PC-3 (cell line): Measurements from ENCODE around the gene ZNF687. TPM values are rescaled to one million over a fixed set of nuclear protein-coding genes. Genes with fewer than 3 reads are reported as not detected.

ENCODE experiments used
- ATAC-seq: fragments of 200-7000 bp; cut with Tn5 transposase; 2 replicates; pipeline ENCODE4 v1.9.1; 2020; ENCODE audit warnings: mild to moderate bottlenecking, moderate library complexity
- BruUV-seq: library from RNA; stranded (reverse); fragments of 400-500 nt; replicated peaks from 2 replicates; lab custom pipeline; 2021; lab: Mats Ljungman, UMichigan
- CTCF ChIA-PET: fragments of 300-600 bp; sonication (Branson Sonifier 250); formaldehyde crosslinking; loops from one replicate; lab custom pipeline; 2022; ENCODE audit warnings: antibody characterized with exemption; lab: Charles Lee
- POLR2A ChIA-PET: fragments of 300-600 bp; sonication (Branson Sonifier 250); formaldehyde crosslinking; loops from one replicate; lab custom pipeline; 2022; ENCODE audit warnings: antibody characterized with exemption; ENCODE audit not compliant: unreplicated experiment; lab: Charles Lee
- DNase-seq: peaks from one replicate; pipeline ENCODE4 v3.0.0-alpha.2; 2015
- H2AFZ ChIP-seq: fragments of 300-600 bp; sonication (generic); 2 replicates; pipeline ENCODE4 v1.6.0; 2016; ENCODE audit warnings: antibody characterized with exemption, low read length
- H3F3A ChIP-seq: fragments of 300-600 bp; sonication (generic); one replicate; pipeline ENCODE4 v1.6.0; 2017; ENCODE audit warnings: antibody characterized with exemption, low read length, control low read depth, mild to moderate bottlenecking; ENCODE audit not compliant: unreplicated experiment
- H3K27ac ChIP-seq: fragments of 300-600 bp; sonication (generic); 2 replicates; pipeline ENCODE4 v1.5.1; 2016; ENCODE audit warnings: mild to moderate bottlenecking, low read length
- H3K27me3 ChIP-seq: fragments of 300-600 bp; sonication (generic); 2 replicates; pipeline ENCODE4 v1.6.1; 2016; ENCODE audit warnings: low read length, mixed read lengths
- H3K36me3 ChIP-seq: fragments of 300-600 bp; sonication (generic); 2 replicates; pipeline ENCODE4 v1.6.1; 2016; ENCODE audit warnings: low read depth, mixed run types, low read length, mixed read lengths
- H3K4me1 ChIP-seq: fragments of 300-600 bp; sonication (generic); 2 replicates; pipeline ENCODE4 v1.5.1; 2016; ENCODE audit warnings: low read length; ENCODE audit not compliant: insufficient read depth
- H3K4me2 ChIP-seq: fragments of 300-600 bp; sonication (generic); 2 replicates; pipeline ENCODE4 v1.6.0; 2016; ENCODE audit warnings: low read length
- H3K4me3 ChIP-seq: fragments of 300-600 bp; sonication (generic); 2 replicates; pipeline ENCODE4 v1.5.1; 2016; ENCODE audit warnings: mild to moderate bottlenecking, low read length, mixed read lengths
- H3K79me2 ChIP-seq: fragments of 300-600 bp; sonication (generic); 2 replicates; pipeline ENCODE4 v1.6.1; 2017; ENCODE audit warnings: low read length, mixed read lengths
- H3K9ac ChIP-seq: fragments of 300-600 bp; sonication (generic); 2 replicates; pipeline ENCODE4 v1.6.0; 2016; ENCODE audit warnings: mild to moderate bottlenecking, low read length
- H3K9me2 ChIP-seq: fragments of 300-600 bp; sonication (generic); replicated peaks from 2 replicates; pipeline ENCODE4 v1.6.1; 2016; ENCODE audit warnings: mixed run types, low read length, mixed read lengths
- H3K9me3 ChIP-seq: fragments of 300-600 bp; sonication (generic); 2 replicates; pipeline ENCODE4 v1.6.1; 2016; ENCODE audit warnings: low read length, mixed read lengths
- H4K20me1 ChIP-seq: fragments of 300-600 bp; sonication (generic); 2 replicates; pipeline ENCODE4 v1.6.1; 2016; ENCODE audit warnings: low read length, mixed read lengths
- CTCF ChIP-seq: fragments of 300-600 bp; sonication (generic); conservative IDR thresholded peaks from 2 replicates; pipeline ENCODE4 v1.5.1; 2017; ENCODE audit warnings: antibody characterized with exemption, low read depth, mild to moderate bottlenecking, low read length
- EZH2 ChIP-seq: fragments of 300-600 bp; sonication (generic); IDR thresholded peaks from one replicate; pipeline ENCODE4 v1.6.1; 2017; ENCODE audit warnings: antibody characterized with exemption, mild to moderate bottlenecking, low read length; ENCODE audit not compliant: unreplicated experiment
- EZH2phosphoT487 ChIP-seq: fragments of 300-600 bp; sonication (generic); IDR thresholded peaks from 2 replicates; pipeline ENCODE4 v1.6.1; 2018; ENCODE audit warnings: mild to moderate bottlenecking, antibody characterized with exemption, low read length, borderline replicate concordance
- intact Hi-C: fragments of 100-400 bp; cut with micrococcal nuclease; formaldehyde crosslinking; loops from 2 replicates; pipeline ENCODE4 v1.9.0; 2023
- total RNA-seq: library from RNA; depleted of rRNA; stranded (reverse); fragments of >200 nt; gene quantifications from 2 replicates; pipeline ENCODE4 v1.2.3, GENCODE V29; 2014

The ZNF687 gene
- total RNA-seq, 1 experiment from 2014 or later, result 24.6 TPM

DNA sequence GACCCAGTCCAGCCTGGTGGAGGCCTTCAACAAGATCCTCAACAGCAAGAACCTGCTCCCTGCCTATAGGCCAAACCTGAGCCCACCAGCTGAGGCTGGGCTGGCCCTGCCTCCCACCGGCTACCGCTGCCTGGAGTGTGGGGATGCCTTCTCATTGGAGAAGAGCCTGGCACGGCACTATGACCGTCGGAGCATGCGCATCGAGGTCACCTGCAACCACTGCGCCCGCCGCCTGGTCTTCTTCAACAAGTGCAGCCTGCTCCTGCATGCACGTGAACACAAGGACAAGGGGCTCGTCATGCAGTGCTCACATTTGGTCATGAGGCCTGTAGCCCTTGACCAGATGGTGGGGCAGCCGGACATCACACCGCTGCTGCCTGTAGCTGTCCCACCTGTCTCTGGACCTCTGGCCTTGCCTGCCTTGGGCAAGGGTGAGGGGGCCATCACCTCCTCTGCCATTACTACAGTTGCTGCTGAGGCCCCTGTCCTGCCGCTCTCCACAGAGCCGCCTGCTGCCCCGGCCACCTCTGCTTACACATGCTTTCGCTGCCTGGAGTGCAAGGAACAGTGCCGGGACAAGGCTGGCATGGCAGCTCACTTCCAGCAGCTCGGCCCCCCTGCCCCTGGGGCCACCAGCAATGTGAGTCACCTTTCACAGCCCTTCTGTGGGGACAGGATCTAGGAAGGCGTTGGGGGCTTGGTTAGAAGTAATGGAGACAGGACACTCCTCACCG, 5.8 kb downstream of the ZNF687 start:
- POLR2A ChIA-PET, result no interaction called here
- H3K27me3 ChIP-seq, result no peaks in the 10 kb centered on the region
- H3F3A ChIP-seq, result no peaks in the 10 kb centered on the region
- H3K9me2 ChIP-seq, result no peaks in the 10 kb centered on the region
- CTCF ChIA-PET, result no interaction called here
- H4K20me1 ChIP-seq, result no peaks in the 10 kb centered on the region
- intact Hi-C loops, result no loop called here
- H3K79me2 ChIP-seq, result peaks cover 18% of the 10 kb centered on the region
- TF ChIP-seq EZH2phosphoT487 (no peak), EZH2 (no peak)
- no peak overlapping the region for H2AFZ ChIP-seq
- no peak for ATAC-seq
- H3K27ac ChIP-seq, result no peak overlapping the region
- H3K4me1 ChIP-seq, result peaks cover 11% of the 10 kb centered on the region
- no peaks in the 10 kb centered on the region for H3K9me3 ChIP-seq
- no peak overlapping the region for H3K4me3 ChIP-seq
- no peak overlapping the region for H3K9ac ChIP-seq
- H3K36me3 ChIP-seq, result peaks cover 33% of the 10 kb centered on the region; the same call in 1 of the 2 replicates
- no TSS peak for BruUV-seq
- H3K4me2 ChIP-seq, result no peak overlapping the region
- no peak for DNase-seq

GRCh38 chr1:151288502-151288901, 6.4 kb downstream of the ZNF687 start:
- POLR2A ChIA-PET, result no interaction called here
- no peak for TF ChIP-seq EZH2phosphoT487
- no peak for TF ChIP-seq CTCF
- TF ChIP-seq EZH2, result no peak
- Histone ChIP-seq H3K4me2 (no peak overlapping the region), H3K9ac (no peak overlapping the region), H2AFZ (no peak overlapping the region), H3F3A (no peaks in the 10 kb centered on the region), H3K27ac (no peak overlapping the region), H3K79me2 (peaks cover 12% of the 10 kb centered on the region), H3K36me3 (peaks cover 39% of the 10 kb centered on the region; the same call in 1 of the 2 replicates), H3K27me3 (no peaks in the 10 kb centered on the region), H3K9me3 (no peaks in the 10 kb centered on the region), H4K20me1 (no peaks in the 10 kb centered on the region), H3K9me2 (no peaks in the 10 kb centered on the region), H3K4me1 (peaks cover 7% of the 10 kb centered on the region; the same call in 1 of the 2 replicates), H3K4me3 (no peak overlapping the region)
- no TSS peak for BruUV-seq
- intact Hi-C loops, result no loop called here
- DNase-seq (no peak), ATAC-seq (no peak)
- CTCF ChIA-PET, result no interaction called here

DNA sequence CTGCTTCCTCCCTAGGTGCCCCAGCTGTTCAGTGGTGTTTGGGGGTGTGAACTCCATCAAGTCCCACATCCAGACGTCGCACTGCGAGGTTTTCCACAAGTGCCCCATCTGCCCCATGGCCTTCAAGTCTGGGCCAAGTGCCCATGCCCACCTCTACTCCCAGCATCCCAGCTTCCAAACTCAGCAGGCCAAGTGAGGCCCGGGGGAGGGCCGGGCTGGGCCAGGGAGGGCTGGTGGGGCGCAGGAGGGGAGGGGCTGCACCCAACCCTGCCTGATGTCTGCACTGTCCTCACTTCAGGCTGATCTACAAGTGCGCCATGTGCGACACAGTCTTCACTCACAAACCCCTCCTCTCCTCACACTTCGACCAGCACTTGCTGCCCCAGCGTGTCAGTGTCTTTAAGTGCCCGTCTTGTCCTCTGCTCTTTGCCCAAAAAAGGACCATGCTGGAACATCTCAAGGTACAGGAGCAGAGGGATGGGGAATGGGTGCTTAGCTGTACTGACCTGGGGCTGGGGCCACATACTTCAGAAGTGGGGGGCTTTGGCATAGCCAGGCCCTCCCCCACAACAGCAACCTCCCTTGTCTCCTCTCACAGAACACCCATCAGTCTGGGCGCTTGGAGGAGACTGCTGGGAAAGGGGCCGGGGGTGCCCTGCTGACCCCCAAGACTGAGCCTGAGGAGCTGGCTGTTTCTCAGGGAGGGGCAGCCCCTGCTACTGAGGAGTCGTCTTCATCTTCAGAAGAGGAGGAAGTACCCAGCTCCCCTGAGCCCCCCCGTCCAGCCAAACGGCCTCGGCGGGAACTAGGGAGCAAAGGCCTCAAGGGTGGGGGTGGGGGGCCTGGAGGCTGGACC, 7.2 kb downstream of the ZNF687 start:
- intact Hi-C loops, result no loop called here
- H3K36me3 ChIP-seq, result peaks cover 46% of the 10 kb centered on the region; the same call in 1 of the 2 replicates
- no peak overlapping the region for H3K9ac ChIP-seq
- no TSS peak for BruUV-seq
- H3K4me1 ChIP-seq, result no peaks in the 10 kb centered on the region
- ChIA-PET POLR2A (no interaction called here), CTCF (no interaction called here)
- H3K27ac ChIP-seq, result no peak overlapping the region
- TF ChIP-seq CTCF, result no peak
- no peak for TF ChIP-seq EZH2phosphoT487
- TF ChIP-seq EZH2, result no peak
- DNase-seq (no peak), ATAC-seq (no peak)
- H3F3A ChIP-seq, result no peaks in the 10 kb centered on the region
- H3K9me3 ChIP-seq, result no peaks in the 10 kb centered on the region
- peaks cover 4% of the 10 kb centered on the region for H3K79me2 ChIP-seq
- H3K9me2 ChIP-seq, result no peaks in the 10 kb centered on the region
- no peak overlapping the region for H3K4me3 ChIP-seq
- no peaks in the 10 kb centered on the region for H4K20me1 ChIP-seq
- no peak overlapping the region for H3K4me2 ChIP-seq
- H3K27me3 ChIP-seq, result no peaks in the 10 kb centered on the region
- no peak overlapping the region for H2AFZ ChIP-seq
